AG04449 (cell line): ENCODE results near the gene RALGDS.

Source experiments
- CTCF ChIA-PET: fragments of 350-600 bp; formaldehyde crosslinking; extraction: SDS; loops from one replicate; lab custom pipeline; 2021; ENCODE audit warnings: antibody characterized with exemption; lab: Yijun Ruan, JAX
- POLR2A ChIA-PET: fragments of 400-600, 350-600 bp; formaldehyde crosslinking; extraction: SDS; loops from one replicate; lab custom pipeline; 2020; ENCODE audit warnings: antibody characterized with exemption, inconsistent platforms; lab: Yijun Ruan, JAX
- DNase-seq: peaks from one replicate; pipeline ENCODE4 v3.0.0-alpha.2; 2010; ENCODE audit warnings: low read depth, low spot score
- H3K4me3 ChIP-seq: 2 replicates; pipeline ENCODE4 v1.5.1; 2011; ENCODE audit warnings: low read depth, mild to moderate bottlenecking, control low read depth, low read length
- CTCF ChIP-seq: IDR thresholded peaks from one replicate; pipeline ENCODE4 v1.5.1; 2011; ENCODE audit warnings: mild to moderate bottlenecking, moderate library complexity, low read length, control low read depth, inconsistent platforms; ENCODE audit not compliant: insufficient read depth; ENCODE audit errors: missing control alignments

RALGDS gene

DNA sequence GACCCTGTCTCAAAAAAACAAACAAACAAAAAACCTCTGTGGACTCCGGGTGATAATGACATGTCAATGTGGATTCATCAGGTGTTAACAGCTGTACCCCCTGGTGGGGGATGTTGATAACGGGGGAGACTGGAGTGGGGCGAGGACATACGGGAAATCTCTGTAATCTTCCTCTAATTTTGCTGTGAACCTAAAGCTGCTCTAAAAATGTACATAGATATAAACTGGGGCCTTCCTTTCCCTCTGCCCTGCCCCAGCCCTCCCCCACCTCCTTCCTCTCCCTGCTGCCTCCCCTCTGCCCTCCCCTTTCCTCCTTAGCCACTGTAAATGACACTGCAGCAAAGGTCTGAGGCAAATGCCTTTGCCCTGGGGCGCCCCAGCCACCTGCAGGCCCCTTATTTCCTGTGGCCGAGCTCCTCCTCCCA, 60.6 kb downstream of the RALGDS start:
- TF ChIP-seq CTCF = no peak
- ChIA-PET POLR2A (no interaction called here), CTCF (interaction anchor here (0.9 to 27.8 kb wide), 4 partner anchors 12 to 86 kb away, joined by 3 to 462 read pairs (median 4); no protein-coding TSS in a partner anchor)
- no peak for DNase-seq
- no peak overlapping the region for H3K4me3 ChIP-seq

GRCh38 chr9:133059623-133060022, 61.4 kb downstream of the RALGDS start:
- H3K4me3 ChIP-seq = no peak overlapping the region
- TF ChIP-seq CTCF = no peak
- ChIA-PET CTCF (interaction anchor here (0.9 to 27.8 kb wide), 6 partner anchors 11 to 86 kb away, joined by 3 to 462 read pairs (median 4); no protein-coding TSS in a partner anchor), POLR2A (no interaction called here)
- DNase-seq = no peak

DNA sequence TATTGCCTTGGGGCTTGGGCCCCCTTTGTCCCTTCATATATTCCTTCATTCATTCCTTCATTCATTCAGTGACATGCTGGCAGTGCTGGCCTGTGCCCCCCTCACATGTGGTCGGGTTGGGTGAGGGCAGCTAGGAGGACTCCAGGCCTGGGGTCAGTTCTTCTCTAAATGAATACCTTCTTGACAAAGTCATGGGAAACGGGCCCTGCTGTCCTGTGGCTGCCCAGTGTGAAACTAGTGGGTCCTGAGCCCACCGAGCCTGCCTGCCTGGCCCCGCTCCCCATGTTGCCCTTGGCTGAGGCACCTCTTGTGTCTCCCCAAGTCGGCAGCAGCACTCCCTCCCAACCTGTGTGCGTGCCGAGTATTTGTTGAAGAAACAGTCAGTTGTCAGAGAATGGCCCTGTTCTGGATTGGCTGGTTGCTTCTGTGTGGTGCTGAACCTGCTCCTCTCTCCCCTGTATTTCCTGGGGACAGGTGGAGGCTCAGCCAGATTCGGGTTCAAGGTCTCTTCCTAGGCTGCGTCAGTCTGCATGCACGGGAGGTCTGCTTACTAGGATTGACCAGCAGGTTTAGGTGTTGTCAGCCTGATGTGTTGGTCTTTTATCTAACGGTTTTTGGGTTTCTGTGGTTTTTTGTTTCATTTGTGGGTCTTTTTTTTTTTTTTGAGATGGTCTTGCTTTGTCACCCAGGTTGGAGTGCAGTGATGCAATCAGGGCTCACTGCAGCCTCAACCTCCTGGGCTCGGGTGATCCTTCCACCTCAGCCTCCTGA, 62.3 kb downstream of the RALGDS start:
- ChIA-PET POLR2A (no interaction called here), CTCF (interaction anchor here (1.3 to 27.8 kb wide), 4 partner anchors 17 to 87 kb away, joined by 3 to 462 read pairs (median 5); no protein-coding TSS in a partner anchor)
- no peak overlapping the region for H3K4me3 ChIP-seq
- no peak for TF ChIP-seq CTCF
- DNase-seq = no peak

DNA sequence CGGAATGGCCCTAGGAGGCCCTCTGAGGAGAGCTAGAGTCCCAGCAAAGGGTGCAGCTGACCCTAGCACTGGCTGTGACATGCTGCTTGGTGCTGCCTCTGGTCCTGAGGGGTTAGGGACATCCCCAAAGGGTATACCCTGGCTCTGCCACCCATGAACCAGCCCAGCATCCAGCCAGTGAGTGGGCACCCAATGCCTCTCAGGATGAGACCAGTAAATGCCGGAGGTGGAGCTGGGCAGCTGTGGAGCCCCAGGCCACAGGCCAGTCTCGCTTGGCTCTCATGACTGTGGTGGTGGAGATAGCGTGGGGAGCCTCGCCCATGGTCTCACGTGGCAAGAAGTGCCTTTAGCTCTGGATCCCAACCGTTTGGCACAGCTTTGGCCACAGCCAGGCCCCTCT, 63.0 kb downstream of the RALGDS start:
- no peak for TF ChIP-seq CTCF
- CTCF ChIA-PET = interaction anchor here (1.3 to 27.8 kb wide), 3 partner anchors 36 to 88 kb away, joined by 4 to 462 read pairs (median 6); no protein-coding TSS in a partner anchor
- DNase-seq = no peak
- POLR2A ChIA-PET = no interaction called here
- H3K4me3 ChIP-seq = no peak overlapping the region

DNA sequence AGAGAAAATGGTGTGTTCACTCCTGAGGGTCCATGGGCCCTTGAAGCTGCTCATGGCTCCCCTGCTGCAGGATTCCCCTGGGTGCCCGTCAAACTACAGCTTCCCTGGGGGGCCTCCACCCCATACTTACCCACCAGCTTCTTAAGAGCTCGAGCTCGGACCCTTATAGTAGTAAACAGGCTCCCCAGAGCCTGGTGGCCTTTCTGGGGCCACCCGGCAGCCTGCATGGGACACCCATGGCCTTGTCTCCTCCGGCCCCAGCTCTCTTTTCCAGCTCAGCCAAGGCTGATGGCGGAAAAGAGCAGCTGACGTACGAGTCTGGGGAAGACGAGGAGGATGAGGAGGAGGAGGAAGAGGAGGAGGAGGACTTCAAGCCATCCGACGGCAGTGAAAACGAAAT, 63.5 kb downstream of the RALGDS start:
- ChIA-PET CTCF (interaction anchor here (1.6 to 27.8 kb wide), 3 partner anchors 9 to 88 kb away, joined by 5 to 462 read pairs (median 6); no protein-coding TSS in a partner anchor), POLR2A (no interaction called here)
- DNase-seq = no peak
- no peak overlapping the region for H3K4me3 ChIP-seq
- TF ChIP-seq CTCF = no peak

- H3K4me3 ChIP-seq = no peak overlapping the region
- DNase-seq = no peak
- CTCF ChIA-PET = interaction anchor here (1.6 to 27.8 kb wide), 3 partner anchors 9 to 89 kb away, joined by 5 to 462 read pairs (median 6); no protein-coding TSS in a partner anchor
- POLR2A ChIA-PET = no interaction called here
- no peak for TF ChIP-seq CTCF
Observed at GRCh38 chr9:133057006-133057405, 64.0 kb downstream of the RALGDS start.
